ENCODE results near the gene LDHD. TPM values are rescaled to one million over a fixed set of nuclear protein-coding genes. Genes with fewer than 3 reads are reported as not detected.

The LDHD gene
- 4.9 TPM for total RNA-seq (2013)
- polyA plus RNA-seq = 1 to 10 TPM; 3.7 to 6.3 (median 5.4) TPM
- polyA minus RNA-seq = 5.8 and 7.6 TPM in 2 replicates
- 0.17 to 4.6 (median 1.5) reads per million in 11 experiments for total RNA-seq

GRCh38 chr16:75116081-75116910 is at the start of gene LDHD:
Gene LDHD (minus strand): TSS chr16:75116780. CDS start chr16:75116720, 60 bp downstream.
- peak within 1 kb of the TSS; percentile 43 for H3K4me2 ChIP-seq (replicated peaks; ENCODE audit: extremely low read depth, low read length, poor library complexity, severe bottlenecking)
- intact Hi-C loops (cut with micrococcal nuclease) = no loop called here

More at GRCh38 chr16:75116081-75116910, at the start of gene LDHD:
- H3K4me3 Mint-ChIP-seq = peak within 1 kb of the TSS; percentile 80 to 88
- Histone ChIP-seq H3K36me3 (replicated peaks in 1 of 2; ENCODE audit: control insufficient read depth in 1 of 2, insufficient read depth in 2 of 2, low read length in 2 of 2) (no peaks in the 10 kb centered on the region), H3K79me2 (ENCODE audit: insufficient read depth, low read length) (no peaks in the 10 kb centered on the region), H2AFZ (ENCODE audit: insufficient read depth, low read depth, low read length, poor library complexity, severe bottlenecking) (peak within 1 kb of the TSS; percentile 69), H3K9me3 (replicated peaks in 1 of 2; ENCODE audit: control insufficient read depth in 1 of 2, insufficient read depth in 1 of 2, low read length in 2 of 2) (peaks cover 9% of the 10 kb centered on the region in 2 donors), H3K4me3 (replicated peaks in 1 of 3; ENCODE audit: low read depth in 2 of 3, low read length in 3 of 3) (peak within 1 kb of the TSS; percentile 20 to 65 (median 40)), H3K4me1 (ENCODE audit: control insufficient read depth in 1 of 2, insufficient read depth in 2 of 2, low read length in 2 of 2) (peaks cover 27 to 32% of the 10 kb centered on the region in 2 donors), H4K20me1 (ENCODE audit: insufficient read depth, low read length) (no peaks in the 10 kb centered on the region), H3K9ac (ENCODE audit: insufficient read depth, low read length, poor library complexity, severe bottlenecking) (peak within 1 kb of the TSS; percentile 24), H3K27me3 (ENCODE audit: control insufficient read depth in 2 of 2, insufficient read depth in 2 of 2, low read length in 2 of 2) (peaks cover 0 to 23% of the 10 kb centered on the region in 2 donors), H3K27ac (ENCODE audit: low read depth in 1 of 2, low read length in 2 of 2) (peak within 1 kb of the TSS; percentile 7 to 54)
- peaks cover 30% of the 10 kb centered on the region for H3K4me1 Mint-ChIP-seq
- H3K36me3 Mint-ChIP-seq = peaks cover 8% of the 10 kb centered on the region in 2 donors
- WGBS (ENCODE audit: insufficient coverage) = 60% methylated on average over 7 of the region's 15 CpGs
- no peak for TF ChIP-seq CTCF (IDR thresholded peaks at IDR 0.05)
- peak within 1 kb of the TSS in 6 of 7 donors; percentile 50 to 90 (median 82) for H3K27ac Mint-ChIP-seq
- peak; percentile 48 to 63 (median 50) for DNase-seq
- peaks cover 21 to 30% (median 30%) of the 10 kb centered on the region in 3 donors for H3K27me3 Mint-ChIP-seq (ENCODE audit: low read depth in 3 of 3)
- peaks cover 3 to 22% (median 15%) of the 10 kb centered on the region in 7 donors for H3K9me3 Mint-ChIP-seq
